Omental fat pad (tissue), 4 donors: Measurements from ENCODE around the gene C6orf89. TPM values are rescaled to one million over a fixed set of nuclear protein-coding genes. Genes with fewer than 3 reads are reported as not detected.
"Not testable (repeated sequence)": the region's sequence is repeated elsewhere in the genome, so short reads cannot be mapped to it uniquely, and the experiment has no call there.

Experiments
- ATAC-seq: fragments of 150-250 bp; one replicate; pipeline ENCODE4 v1.9.1; 2016; ENCODE audit warnings: mild to moderate bottlenecking, moderate library complexity; ENCODE audit not compliant: low FRiP score
- DNase-seq: peaks from one replicate; pipeline ENCODE4 v3.0.0-alpha.2; 2019; ENCODE audit warnings: low spot score
- CTCF ChIP-seq, 3 donors: fragments of 450-650 bp; IDR thresholded peaks; one replicate each; pipeline ENCODE4 v1.5.1; 2016 to 2017; ENCODE audit warnings: antibody characterized with exemption in 3 of 3, mild to moderate bottlenecking in 3 of 3, moderate library complexity in 2 of 3
- total RNA-seq, 4 donors: library from RNA; depleted of rRNA; stranded (reverse); fragments of >200 nt; gene quantifications; one replicate each; pipeline ENCODE4 v1.1.0, GENCODE V29; 2016

Gene C6orf89
- total RNA-seq, 4 donors from 2014 or later, result 40.2 to 53.0 (median 46.0) TPM

- no peak for ATAC-seq
Measured at GRCh38 chr6:36888115-36888643, 2.4 kb downstream of the C6orf89 start.

GRCh38 chr6:36888654-36889481 is 3.1 kb downstream of the C6orf89 start:
- DNase-seq (no peak), ATAC-seq (no peak)
- TF ChIP-seq CTCF (IDR thresholded peaks at IDR 0.05), result no peak

More at GRCh38 chr6:36888115-36888643, 2.4 kb downstream of the C6orf89 start:
- TF ChIP-seq CTCF (IDR thresholded peaks at IDR 0.05), result no peak
- DNase-seq, result no peak

GRCh38 chr6:36890112-36890663 is 4.4 kb downstream of the C6orf89 start:
- ATAC-seq (no peak), DNase-seq (no peak)
- no peak for TF ChIP-seq CTCF (IDR thresholded peaks at IDR 0.05)

GRCh38 chr6:36891153-36891552 is 5.4 kb downstream of the C6orf89 start:
- DNase-seq, ATAC-seq: not testable (repeated sequence)

- ATAC-seq (no peak), DNase-seq (no peak)
- no peak for TF ChIP-seq CTCF (IDR thresholded peaks at IDR 0.05)
Measured at GRCh38 chr6:36893976-36894932, 8.5 kb downstream of the C6orf89 start.

- DNase-seq, result no peak
- no peak for ATAC-seq
- no peak for TF ChIP-seq CTCF (IDR thresholded peaks at IDR 0.05)
Measured at GRCh38 chr6:36897609-36898008, 11.9 kb downstream of the C6orf89 start.

- no peak for TF ChIP-seq CTCF (IDR thresholded peaks at IDR 0.05)
- DNase-seq, result no peak
Measured at GRCh38 chr6:36904114-36904513, 18.4 kb downstream of the C6orf89 start.

More at GRCh38 chr6:36904114-36904513, 18.4 kb downstream of the C6orf89 start:
- no peak for ATAC-seq
